Cardiac muscle cell (in vitro differentiated cells and primary cell): ENCODE measurements around the gene KNSTRN. TPM values are rescaled to one million over a fixed set of nuclear protein-coding genes. Genes with fewer than 3 reads are reported as not detected.

ENCODE experiments used
- DNase-seq, 2 donors: peaks; one replicate each; pipeline versions ENCODE4 v3.0.0 to v3.0.0-alpha.2; 2010 to 2017; ENCODE audit warnings: low read depth in 1 of 2, low spot score in 1 of 2
- H3K27ac ChIP-seq: fragments of 200-600 bp; sonication (generic); 2 replicates; pipeline ENCODE4 v1.5.1; 2016
- H3K27me3 ChIP-seq: fragments of 200-600 bp; sonication (generic); 2 replicates; pipeline ENCODE4 v1.6.0; 2016; ENCODE audit warnings: control low read depth
- H3K36me3 ChIP-seq: fragments of 200-600 bp; sonication (generic); 2 replicates; pipeline ENCODE4 v1.5.1; 2016; ENCODE audit warnings: control low read depth
- H3K4me1 ChIP-seq: fragments of 200-600 bp; sonication (generic); 2 replicates; pipeline ENCODE4 v1.8.1; 2017; ENCODE audit warnings: low read depth, mild to moderate bottlenecking, mixed run types
- H3K4me3 ChIP-seq: fragments of 200-600 bp; sonication (generic); 2 replicates; pipeline ENCODE4 v1.5.1; 2016; ENCODE audit warnings: mild to moderate bottlenecking
- H3K9me3 ChIP-seq: fragments of 200-600 bp; sonication (generic); 2 replicates; pipeline ENCODE4 v1.5.1; 2017; ENCODE audit warnings: low read depth, mild to moderate bottlenecking, control low read depth
- polyA plus RNA-seq: library from polyadenylated mRNA; unstranded; fragments of >200 nt; fragmentation: Nextera tagmentation; extraction: Ambion mirVana; gene quantifications from 2 replicates; pipeline ENCODE4 v1.2.1, GENCODE V29; 2016
- total RNA-seq: library from RNA; depleted of rRNA; stranded (reverse); fragments of >200 nt; gene quantifications from 2 replicates; pipeline ENCODE4 v1.2.3, GENCODE V29; 2016
- TF ChIP-seq, protein P1 (sequence below): IDR thresholded peaks from 2 replicates; pipeline ENCODE4 v1.5.1; 2012; ENCODE audit warnings: low read depth, mild to moderate bottlenecking, low read length

Gene KNSTRN
- total and polyA plus RNA-seq, 2 experiments from 2014 or later = 23.0 to 84.3 TPM

DNA sequence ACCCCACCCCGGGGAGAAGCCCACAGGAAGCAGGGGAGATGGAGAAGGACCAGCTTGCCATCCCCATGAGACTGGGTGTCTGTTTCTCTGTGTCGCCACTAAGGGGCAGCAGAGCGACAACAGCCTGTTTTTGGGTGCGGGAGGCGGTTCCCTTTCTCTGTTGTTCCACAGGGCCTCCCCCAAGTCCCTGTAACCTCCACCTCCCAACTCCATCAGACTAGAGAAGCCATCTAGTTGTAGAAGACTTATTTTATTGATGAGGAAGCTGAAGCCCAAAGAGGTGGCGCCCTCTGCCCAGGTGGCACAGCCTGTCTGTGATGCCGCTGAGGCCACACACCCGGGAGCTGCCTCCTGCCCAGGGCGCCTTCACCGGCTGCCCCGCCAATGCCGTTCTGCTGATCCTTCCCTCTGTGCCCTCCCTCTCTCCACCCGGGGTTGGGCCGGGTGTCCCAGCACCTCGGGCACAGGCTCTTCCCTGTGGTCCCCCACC, 37.8 kb upstream of the KNSTRN start:
- peak; percentile 65 to 74 for DNase-seq
- Histone ChIP-seq H3K9me3 (no peaks in the 10 kb centered on the region), H3K27ac (no peak overlapping the region), H3K27me3 (no peaks in the 10 kb centered on the region), H3K36me3 (no peaks in the 10 kb centered on the region), H3K4me3 (no peak overlapping the region), H3K4me1 (peaks cover 17% of the 10 kb centered on the region)
- TF ChIP-seq, protein P1, sequence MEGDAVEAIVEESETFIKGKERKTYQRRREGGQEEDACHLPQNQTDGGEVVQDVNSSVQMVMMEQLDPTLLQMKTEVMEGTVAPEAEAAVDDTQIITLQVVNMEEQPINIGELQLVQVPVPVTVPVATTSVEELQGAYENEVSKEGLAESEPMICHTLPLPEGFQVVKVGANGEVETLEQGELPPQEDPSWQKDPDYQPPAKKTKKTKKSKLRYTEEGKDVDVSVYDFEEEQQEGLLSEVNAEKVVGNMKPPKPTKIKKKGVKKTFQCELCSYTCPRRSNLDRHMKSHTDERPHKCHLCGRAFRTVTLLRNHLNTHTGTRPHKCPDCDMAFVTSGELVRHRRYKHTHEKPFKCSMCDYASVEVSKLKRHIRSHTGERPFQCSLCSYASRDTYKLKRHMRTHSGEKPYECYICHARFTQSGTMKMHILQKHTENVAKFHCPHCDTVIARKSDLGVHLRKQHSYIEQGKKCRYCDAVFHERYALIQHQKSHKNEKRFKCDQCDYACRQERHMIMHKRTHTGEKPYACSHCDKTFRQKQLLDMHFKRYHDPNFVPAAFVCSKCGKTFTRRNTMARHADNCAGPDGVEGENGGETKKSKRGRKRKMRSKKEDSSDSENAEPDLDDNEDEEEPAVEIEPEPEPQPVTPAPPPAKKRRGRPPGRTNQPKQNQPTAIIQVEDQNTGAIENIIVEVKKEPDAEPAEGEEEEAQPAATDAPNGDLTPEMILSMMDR = peak; percentile 80

DNA sequence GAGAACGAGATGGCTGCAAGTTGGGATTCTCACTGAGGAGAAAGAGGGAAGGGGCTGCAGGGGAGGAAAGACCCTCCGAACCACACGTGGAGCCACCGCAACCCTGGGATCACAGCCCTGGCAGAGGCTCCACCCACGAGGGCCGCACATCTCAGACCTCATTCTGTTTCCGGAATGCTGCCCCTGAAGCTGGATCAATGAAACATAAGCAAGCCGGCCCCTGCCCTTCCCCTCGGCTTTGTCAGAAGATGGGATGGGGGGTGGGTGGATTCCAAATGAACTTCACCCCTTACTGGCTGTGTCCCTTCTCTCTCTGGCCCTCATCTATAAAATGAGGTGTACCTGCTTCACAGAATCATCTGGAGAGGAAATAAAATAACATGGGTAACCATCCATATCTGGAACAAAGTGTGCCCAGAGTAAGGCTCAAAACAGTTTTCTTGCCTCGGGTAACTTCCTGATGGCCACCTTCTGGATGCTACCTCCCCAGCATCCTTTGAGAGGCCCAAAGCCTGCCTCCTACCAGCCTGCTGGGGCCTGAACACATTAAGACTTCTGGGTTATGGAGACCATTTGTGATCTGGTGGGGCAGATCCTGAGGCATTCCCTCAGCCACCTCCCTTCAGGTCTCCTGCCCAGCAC, 37.2 kb upstream of the KNSTRN start:
- Histone ChIP-seq H3K9me3 (no peaks in the 10 kb centered on the region), H3K27ac (no peak overlapping the region), H3K4me3 (no peak overlapping the region), H3K4me1 (peaks cover 10% of the 10 kb centered on the region), H3K27me3 (no peaks in the 10 kb centered on the region), H3K36me3 (no peaks in the 10 kb centered on the region)
- TF ChIP-seq, protein P1 = no peak
- DNase-seq = no peak

DNA sequence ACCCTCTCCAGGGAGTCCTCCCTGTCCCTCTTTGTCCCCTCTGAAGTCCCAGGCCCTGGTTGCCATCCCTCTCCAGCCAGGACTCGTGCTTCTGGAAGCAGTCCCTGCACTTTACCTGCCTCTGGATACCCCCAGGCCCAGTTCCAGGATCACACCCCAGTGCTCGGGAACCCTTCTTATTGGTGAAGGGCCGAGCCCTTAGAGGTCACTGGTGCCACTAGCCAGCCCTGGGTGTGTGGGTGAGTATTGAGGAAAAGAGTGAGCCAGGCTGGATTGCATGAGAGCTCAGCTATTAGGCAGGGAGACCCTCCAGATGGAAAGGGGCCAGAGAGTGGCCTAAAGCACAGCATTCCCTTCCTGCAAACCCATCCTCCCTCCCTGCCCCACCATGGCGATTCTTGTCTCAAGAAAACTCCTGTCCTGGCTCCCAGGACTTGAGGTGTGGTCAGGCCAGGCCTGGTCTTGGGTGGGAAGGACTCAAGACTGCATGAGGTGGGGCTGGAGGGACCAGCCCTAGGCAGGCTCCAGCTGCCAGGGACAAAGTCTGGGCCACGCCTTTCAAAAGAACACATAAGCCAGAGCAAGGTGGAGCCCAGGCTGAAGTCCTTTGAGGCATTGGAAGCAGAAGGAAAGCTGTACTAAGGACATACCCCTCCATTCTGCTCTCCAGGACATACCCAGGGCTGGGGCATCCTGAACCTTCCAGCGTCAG, 36.5 kb upstream of the KNSTRN start:
- no peak overlapping the region for H3K27ac ChIP-seq
- H3K9me3 ChIP-seq = no peaks in the 10 kb centered on the region
- DNase-seq = no peak
- no peaks in the 10 kb centered on the region for H3K36me3 ChIP-seq
- TF ChIP-seq, protein P1 = no peak
- H3K4me1 ChIP-seq = peaks cover 4% of the 10 kb centered on the region
- no peaks in the 10 kb centered on the region for H3K27me3 ChIP-seq
- no peak overlapping the region for H3K4me3 ChIP-seq

DNA sequence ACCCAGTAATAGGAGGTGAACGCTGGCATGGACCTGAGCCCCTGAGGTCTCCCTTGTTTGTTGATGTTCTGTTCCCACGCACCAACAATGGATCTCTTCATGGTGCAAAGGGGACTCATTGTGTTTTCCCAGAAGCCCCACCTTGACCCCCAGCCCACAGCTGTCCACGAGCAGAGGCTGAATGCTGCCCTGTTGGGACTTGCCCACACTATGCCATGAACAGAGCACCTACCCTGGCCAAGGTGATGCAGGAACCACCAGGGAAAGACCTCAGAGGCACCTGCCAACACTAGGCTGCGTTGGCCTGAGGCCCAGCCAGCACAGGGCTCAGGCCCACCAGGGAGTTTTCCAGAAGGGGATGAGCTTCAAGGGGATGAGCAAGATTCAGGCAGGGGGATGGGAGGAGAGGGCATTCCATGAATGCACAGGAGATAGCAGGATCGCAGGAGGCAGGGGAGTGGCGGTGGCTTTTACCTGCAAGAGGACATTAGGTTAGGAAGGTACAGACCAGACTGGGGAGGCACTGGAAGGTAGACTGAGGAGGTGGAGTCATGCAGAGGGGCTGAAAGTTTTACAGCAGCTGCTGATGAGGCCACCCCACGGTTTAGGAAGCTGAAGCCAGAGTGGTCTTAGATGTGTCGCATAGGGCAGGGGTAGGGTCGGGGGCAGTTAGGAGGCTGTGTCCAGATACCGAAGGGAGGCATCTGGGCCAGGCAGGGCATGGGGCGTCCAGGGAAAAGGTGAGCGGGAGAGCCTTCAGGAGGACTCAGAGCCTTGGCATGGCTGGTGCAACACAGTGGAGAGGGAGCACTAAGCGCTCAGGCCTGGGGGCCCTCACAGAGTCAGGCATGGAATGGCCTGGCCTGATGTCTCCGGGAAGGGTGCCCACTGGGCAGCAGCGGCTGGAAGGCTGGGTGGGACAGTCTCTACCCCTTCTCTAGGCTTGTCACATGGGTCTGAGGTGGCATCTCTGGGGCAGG, 35.7 kb upstream of the KNSTRN start:
- Histone ChIP-seq H3K27me3 (no peaks in the 10 kb centered on the region), H3K27ac (no peak overlapping the region), H3K9me3 (no peaks in the 10 kb centered on the region), H3K4me1 (no peaks in the 10 kb centered on the region), H3K36me3 (no peaks in the 10 kb centered on the region), H3K4me3 (no peak overlapping the region)
- no peak for DNase-seq
- TF ChIP-seq, protein P1 = no peak
